ENCODE measurements around the gene NENF.

NENF gene

DNA sequence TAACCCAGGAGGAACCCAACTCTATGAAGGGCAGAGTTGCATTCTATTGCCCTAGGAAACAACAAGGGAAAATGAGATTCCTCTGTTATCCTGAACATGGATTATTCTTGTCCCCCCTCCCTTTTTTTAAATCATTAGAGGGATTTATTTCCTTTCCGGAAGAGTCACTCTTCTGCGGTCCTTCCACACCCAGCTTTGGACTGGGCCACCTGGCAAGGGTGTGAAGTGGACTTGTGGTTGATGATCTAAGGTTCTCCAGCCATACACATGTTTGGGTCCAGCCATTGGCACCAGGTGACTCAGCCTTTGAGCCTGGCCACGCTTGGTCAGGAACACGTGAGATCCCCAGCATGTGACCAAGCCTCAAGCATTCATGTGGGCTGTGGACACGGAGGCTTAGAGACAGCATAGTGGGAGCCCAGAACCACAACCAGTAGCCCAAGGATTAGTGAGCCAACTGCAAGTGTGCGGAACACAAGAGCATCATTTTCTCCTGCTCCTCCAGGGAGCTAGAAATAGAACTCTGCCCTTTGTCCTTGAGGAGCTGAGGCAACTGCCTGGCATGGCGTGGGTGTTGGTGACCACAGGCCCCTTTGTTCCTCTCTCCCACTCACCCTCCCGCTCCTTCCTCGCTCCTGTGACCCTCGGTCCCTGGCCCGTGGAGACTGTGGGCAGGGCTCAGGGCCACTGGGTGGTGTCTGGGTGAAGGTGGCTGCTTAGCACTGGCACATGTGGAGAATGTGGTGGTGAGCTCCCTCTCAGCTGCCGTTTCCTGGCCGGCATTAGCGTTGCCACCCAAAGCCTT, 50.1 kb downstream of the NENF start:
- no peak for DNase-seq

DNA sequence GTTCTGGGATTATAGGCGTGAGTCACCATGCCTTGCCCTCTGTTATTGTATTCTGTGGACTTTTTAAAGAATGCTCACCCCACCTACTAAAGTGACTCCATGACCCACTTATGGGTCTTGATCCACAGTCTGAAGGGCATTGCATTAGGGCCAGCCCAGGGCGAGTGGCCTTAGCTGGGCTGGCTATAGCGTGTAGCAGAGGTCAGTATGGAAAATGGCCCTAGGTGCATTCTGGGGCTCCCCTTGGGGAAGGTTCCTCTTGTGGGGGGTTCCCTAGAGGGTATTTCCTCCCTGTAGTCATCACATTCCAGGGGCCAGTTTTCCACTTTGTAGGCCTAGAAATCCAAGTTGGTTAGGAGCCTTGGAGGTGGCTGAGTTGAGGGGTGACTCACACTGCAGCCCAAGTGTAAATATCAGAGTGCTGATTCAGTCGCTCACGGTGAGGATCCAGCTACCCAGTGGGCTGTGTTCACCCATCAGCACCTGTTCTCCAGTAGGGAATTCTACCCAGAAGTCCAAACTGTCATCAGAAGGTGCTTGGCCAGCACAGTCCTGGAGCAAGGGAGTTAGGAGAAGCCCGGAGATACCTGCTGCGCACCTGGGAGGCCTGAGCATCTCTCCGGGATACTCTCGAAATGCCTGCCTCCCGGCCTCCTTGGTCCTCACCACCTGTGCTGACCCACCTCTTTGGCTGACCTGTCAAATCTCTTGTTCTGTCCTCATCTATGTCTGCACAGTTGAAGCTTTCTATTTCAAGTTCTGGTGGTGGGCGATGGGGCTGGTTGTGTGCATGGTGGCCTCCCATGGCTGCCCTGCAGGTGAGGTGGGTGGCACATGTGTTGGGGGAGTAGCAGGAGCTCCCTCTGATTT, 52.2 kb downstream of the NENF start:
- DNase-seq, result no peak

DNA sequence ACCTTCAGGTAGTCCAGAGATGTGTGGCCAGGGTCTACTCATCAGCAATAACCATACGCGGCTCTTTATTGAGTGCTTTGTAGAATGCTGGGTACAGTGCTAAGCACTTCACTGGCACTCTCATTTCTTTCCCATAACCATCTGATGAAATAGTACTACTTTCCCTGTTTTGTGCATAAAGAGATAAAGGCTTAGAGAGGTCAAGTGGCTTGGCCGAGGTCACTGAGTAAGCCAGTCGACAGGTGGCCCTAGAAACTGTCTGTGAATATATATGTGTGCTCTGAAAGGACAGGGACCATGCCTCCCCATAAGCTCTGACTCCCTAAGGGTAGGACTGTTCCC, 52.8 kb downstream of the NENF start:
- no peak for DNase-seq

DNA sequence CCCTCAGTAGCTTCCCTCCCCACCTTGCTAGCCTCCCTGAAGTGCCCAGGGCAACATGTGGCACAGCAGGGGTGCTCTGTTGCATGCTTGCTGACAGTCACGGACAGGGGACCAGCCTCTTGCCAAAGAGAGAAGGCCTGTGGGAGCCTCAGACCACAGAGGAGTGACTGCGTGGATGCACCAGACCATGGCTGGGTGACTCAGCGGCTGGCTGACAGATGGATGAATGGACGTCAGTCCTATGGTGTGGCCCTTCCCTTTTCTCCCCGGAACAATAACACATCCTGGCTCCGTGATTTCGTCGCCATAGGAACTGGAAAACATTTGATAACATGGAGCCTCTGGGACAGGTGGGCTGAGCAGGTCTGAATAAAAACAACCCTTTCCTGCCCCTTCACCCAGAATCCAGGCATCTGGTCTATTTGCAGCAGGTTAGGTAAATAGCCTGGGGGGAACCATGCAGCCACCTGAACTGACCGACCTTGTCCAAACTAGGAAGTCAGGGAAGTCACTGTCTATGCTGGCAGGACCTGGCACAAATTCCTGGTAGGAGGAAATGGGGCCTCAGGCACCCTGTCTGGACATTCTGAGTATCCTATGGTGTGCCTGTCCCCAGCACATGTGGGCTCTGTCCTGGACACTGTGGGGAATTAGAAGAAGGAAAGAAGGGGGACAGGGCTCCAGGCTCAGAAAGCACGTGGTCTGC, 53.3 kb downstream of the NENF start:
- DNase-seq, result peak; percentile 70

DNA sequence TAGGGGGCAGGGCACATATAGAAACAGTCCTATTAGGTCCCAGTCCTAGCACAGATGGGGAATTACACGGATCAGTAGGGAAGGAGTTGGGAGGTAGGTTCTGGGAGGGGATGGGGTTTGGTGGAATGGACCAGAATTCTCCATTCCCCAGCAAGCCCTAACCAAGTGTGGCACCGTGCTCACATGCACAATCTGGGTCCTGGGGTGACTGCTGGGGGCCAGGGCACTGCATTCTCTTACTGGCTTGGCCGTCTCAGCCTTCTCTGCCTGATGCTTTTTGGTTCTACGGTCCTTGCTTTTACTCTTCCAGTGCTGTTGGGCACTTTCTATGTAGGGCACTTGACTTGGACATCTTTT, 53.9 kb downstream of the NENF start:
- peak; percentile 78 for DNase-seq

DNA sequence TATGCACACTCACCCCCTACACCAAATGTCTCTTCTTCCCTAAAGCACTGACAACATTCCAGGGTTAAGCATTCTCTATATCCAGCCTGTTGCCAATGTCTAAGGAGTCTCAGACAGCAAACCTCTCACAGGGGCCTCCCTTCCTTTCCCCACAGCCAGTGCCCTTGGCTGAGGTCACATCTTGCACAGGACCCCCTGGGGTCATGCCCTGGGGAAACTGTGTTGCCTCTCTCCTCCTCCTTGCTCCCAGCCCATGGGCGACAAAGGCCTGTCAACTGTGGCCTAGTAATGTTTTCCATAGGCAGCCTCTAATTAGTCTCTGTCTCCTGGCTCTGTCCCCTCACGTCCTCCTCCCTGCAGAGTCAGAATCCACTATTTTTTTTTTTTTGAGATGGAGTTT, 54.6 kb downstream of the NENF start:
- DNase-seq, result no peak

DNA sequence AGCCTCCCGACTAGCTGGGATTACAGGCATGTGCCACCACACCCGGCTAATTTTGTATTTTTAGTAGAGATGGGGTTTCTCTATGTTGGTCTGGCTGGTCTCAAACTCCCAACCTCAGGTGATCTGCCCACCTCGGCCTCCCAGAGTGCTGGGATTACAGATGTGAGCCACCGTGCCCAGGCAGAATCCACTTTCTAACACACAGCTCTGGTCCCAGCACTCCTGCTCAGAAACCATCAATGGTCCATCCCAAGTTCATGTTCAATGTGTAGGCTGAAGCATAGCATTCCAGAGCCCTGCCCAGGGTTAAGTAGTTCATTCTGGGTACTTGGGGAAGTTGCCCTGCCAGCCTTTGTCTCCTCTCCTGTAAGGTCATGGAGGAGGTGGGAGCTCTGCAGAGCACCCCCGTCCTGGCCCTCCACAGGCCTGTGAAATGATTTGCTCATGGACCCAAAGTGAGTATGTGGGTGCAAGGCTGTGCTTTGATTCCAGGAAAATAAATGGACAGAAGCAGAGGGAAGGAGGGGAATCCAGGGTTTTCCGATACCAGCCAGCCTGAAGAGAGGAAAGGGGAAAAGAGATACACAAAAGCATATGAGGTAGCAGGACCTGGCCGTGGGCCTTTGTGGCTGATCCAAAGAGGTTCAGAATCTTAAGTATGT, 55.2 kb downstream of the NENF start:
- DNase-seq, result no peak

DNA sequence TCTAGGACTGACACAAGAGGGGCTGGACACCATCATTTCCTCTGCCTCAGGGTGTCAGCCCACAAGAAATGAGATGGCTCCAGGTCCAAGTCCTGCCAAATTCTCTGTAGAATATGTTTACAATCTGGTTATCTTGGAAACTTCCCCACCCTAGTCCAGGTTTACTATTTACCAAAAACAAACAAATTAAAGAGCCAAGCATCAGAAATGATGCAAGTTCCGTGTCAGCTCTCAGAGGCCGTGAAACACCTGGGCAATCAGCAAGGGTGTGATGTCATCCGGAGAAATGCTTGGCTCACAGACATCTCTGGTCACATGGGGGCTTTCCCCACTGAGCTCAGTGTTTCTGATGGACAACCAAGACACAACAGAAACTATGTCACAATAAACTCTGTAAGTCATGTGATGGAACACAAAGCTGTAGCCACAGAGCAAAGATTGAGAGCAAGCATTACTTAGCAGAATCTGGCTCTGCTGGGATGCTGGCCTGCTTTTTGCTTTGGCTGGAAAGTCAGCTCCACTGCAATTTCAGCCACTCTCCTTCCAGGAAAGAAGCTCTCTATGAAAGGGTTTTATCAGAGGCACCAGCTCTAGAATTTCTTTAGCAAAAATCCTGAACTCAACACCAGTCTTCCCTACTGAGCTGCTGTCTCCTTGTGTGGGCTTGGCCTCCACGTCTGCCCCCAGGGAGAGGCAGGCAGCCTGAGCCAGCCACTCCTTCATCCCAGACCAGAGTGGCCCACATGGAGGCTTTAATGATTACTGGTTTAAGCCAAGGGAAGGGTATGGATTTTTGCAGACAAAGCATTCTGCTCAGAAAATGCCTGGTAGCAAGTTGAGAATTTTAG, 55.9 kb downstream of the NENF start:
- no peak for DNase-seq

DNA sequence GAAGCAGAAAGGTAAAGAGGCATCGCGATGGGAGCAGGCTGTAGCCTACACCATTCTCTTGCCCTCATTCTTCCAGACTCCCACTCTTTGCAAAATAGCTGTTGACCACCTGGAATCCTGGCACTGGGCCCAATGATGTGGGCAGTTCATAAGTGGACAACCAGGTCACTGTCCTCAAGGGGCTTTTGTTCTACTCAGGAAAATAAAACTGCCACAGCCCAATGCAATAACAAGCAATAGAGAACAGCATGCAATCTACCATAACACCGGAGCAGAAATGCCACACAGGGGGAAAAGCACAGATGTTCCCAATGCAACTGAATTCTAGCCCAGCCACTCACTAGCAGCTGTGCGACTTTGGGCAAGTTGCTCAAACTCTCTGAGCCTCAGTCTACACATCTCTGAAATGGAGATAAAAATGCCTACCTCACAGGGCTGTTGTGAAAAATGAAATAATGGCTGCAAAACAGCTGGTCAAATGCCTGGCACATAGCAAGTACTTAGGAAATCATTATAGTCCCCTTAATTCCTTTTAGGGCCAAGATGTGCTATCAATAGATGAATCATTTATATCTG, 56.7 kb downstream of the NENF start:
- DNase-seq, result no peak

DNA sequence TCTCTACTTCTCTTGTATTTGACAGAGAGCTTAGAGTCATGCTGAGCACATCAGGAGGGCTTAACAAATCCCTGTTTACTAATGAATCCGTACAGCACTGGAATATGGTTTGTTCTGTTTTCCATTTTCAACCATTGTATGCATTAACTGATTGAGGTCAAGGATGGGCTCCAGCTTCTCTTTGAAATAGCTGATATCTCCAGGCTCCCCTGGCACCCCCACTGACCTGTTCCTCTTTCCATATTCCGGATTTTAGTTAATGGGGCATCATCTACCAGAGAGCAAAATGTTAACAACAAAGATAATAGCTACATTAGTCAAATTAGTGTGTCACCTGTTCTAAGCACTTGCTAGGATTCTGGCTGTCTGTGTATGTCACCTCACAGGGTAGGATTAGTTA, 57.6 kb downstream of the NENF start:
- DNase-seq, result peak; percentile 47

DNA sequence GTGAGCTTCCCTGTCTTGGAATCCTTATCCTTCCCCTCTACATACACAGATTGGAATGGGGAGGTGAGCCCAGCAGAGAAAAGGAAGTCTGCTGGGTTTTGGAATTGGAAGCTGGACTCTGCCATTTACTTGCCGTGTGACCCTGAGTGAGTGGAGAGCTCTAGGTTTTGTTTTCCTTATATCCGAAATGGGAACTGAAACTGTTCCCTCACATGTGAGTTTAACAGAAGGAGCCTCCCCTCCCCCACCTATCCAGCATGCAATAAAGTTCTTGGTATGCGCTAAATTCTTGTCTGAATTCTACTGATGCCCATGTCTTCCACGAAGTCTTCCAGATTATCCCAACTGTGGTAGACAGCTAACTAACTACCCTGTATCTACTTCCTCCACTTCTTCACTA, 58.7 kb downstream of the NENF start:
- DNase-seq, result no peak

Data from NCI-H82 (cell line).